HG02943 (cell line): ENCODE results near the gene ARPC4.
"Not testable (repeated sequence)": the region's sequence is repeated elsewhere in the genome, so short reads cannot be mapped to it uniquely, and the experiment has no call there.

ENCODE experiments used
- ATAC-seq: cut with Tn5 transposase; IDR thresholded peaks from one replicate; pipeline ENCODE4 v1.9.1; 2021; ENCODE audit warnings: mild to moderate bottlenecking, low read depth, moderate library complexity; ENCODE audit not compliant: unreplicated experiment

The ARPC4 gene

DNA sequence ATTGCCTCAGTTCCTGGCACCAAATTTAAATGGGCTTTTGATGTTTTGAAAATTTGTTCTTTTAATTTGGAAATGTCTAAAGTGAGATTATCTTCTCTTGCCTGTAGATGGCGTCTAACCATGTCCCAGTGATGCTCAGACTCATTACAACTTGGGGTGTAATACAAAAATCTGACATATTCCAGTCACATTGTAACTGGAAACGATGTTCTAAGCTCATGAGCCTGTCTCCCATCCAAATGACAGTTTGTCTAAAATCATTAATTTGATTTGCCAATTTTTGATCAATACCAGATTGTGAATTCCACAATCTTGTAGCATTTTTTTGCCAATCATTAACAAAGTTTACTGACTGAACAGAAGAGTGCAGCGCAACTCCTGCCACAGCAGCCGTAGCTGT is 56.0 kb downstream of the ARPC4 start:
- ATAC-seq, result not testable (repeated sequence)

DNA sequence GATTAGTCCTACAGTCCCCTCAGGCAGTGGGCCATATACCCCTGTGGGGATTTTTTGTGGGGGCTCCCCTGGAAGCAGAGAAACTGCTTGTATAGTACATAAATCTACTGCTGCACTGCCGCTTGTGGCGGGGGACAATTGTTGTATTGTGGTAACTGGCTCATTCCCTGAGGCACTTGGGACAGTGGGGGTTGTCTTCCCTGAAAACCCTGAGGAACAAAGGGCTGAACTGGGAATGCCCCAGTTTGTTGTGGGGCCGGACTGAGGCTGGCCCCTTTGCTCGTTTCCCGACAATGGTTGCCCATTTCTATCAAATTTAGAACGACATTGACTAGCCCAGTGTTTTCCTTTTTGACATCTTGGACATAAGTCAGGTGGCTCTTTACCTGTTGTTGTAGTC is 58.5 kb downstream of the ARPC4 start:
- ATAC-seq, result not testable (repeated sequence)

DNA sequence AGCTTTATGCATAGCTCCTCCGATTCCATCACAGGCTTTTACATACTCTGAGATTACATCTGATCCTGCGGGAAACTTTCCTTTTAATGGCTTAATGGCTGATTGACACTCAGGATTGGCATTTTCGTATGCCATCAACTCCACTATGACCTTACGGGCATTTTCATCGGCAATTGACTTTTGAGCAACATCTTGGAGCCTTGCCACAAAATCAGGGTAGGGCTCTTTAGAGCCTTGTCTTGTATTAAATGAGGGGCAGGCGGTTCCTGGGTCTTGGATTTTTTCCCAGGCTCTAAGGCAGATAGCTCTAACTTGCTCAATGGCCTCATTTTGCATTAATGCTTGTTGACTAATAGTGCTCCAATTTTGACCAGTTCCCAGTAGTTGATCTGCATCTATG is 59.0 kb downstream of the ARPC4 start:
- ATAC-seq, result not testable (repeated sequence)

- no peak for ATAC-seq
Observed at GRCh38 chr3:9852528-9852927, 59.6 kb downstream of the ARPC4 start.

DNA sequence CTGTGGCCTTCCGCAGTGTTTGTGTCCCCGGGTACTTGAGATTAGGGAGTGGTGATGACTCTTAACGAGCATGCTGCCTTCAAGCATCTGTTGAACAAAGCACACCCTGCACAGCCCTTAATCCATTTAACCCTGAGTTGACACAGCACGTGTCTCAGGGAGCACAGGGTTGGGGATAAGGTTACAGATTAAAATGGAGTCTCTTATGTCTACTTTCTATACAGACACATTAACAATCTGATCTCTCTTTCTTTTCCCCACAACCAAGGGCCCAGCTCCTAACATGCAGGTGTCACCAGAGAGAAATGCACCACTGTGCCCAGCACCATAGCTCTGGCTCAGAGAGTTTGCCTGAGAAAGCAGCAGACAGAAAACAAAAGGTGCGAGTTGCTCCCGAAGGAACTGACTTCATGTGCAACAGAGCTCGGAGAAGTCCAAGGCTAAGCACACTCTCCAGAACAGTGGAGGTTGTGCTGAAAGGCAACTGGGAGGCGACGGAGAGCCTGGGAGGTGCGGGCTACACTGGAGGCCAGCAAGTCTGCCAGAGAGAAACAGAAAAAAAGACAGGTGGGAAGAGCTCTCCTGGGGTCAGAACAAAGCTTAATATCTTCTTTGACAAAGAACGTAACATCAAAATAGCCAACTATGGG is 61.5 kb downstream of the ARPC4 start:
- ATAC-seq, result not testable (repeated sequence)

DNA sequence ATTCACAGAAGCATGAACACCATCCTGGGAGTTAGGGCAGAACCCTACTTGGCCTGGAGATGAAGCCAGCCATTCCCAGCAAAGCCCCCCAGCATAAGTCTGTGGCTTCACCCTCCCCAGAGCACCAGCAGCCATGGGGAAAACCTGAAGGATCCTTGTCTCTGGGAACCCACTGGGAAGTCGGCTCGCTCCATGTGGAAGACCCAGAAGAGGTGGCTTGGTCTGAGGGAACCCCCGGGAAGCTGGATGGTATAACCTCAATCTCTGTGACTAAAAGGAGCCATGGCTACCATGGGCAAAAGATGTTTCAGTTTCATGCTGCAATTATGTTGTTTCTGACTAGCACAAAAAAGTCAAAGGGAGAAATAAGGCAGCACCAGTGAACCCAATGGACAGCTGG is 62.7 kb downstream of the ARPC4 start:
- no peak for ATAC-seq
